GM18519 (cell line): Measurements from ENCODE around the gene TMEM14C.

Source experiments
- ATAC-seq: cut with Tn5 transposase; IDR thresholded peaks from one replicate; pipeline ENCODE4 v1.9.1; 2021; ENCODE audit warnings: mild to moderate bottlenecking, moderate library complexity; ENCODE audit not compliant: unreplicated experiment, low FRiP score

The TMEM14C gene

DNA sequence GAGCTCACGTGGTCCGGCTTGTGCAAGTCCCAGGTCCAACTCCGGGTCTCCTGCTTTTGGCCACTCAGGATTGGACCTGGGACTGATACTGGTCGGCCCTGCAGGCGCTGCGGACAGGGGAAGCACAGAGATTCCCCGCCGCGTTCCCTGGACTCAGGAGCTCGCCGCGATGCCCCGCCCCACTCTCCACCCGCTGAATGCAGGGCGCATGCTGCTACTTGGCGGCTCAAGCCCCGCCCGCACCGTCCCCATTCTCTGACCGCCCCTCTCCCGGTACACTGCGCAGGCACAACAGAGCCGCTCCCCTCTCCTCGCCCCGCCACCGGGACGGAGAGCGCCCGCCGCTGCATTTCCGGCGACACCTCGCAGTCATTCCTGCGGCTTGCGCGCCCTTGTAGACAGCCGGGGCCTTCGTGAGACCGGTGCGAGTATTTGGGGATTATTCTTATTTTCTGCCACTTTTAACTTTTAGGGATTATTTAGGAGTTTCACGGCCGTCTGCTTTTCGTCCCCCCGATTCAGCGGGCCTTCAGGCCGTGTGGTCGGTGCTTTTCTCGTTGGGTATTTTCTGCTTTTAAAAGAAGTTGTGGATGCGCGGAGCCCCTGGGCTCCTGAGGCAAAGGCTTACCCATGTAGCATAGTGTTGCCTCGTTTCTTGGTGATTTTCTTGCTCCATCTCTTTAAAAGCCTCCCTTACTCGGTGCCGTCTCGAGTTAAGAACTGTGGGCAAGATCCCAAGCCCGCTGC is at the start of gene TMEM14C:
TMEM14C (plus strand) TSS at position 251 of the 747 bp plus-strand sequence. CDS start 1,544 bp downstream, outside the sequence.
- peak; percentile 93 for ATAC-seq

- ATAC-seq, result no peak
These were observed 46.5 kb upstream of the TMEM14C start for GRCh38 chr6:10676403-10676802.

GRCh38 chr6:10678456-10678855 is 44.4 kb upstream of the TMEM14C start:
- ATAC-seq, result no peak

- ATAC-seq, result no peak
These were observed 41.1 kb upstream of the TMEM14C start for GRCh38 chr6:10681795-10682194.

GRCh38 chr6:10682355-10682988 is 40.4 kb upstream of the TMEM14C start:
- ATAC-seq, result no peak

- no peak for ATAC-seq
These were observed 38.3 kb upstream of the TMEM14C start for GRCh38 chr6:10684618-10685017.

GRCh38 chr6:10685092-10685915 is 37.6 kb upstream of the TMEM14C start:
- ATAC-seq, result no peak

- no peak for ATAC-seq
These were observed 36.0 kb upstream of the TMEM14C start for GRCh38 chr6:10686901-10687300.

DNA sequence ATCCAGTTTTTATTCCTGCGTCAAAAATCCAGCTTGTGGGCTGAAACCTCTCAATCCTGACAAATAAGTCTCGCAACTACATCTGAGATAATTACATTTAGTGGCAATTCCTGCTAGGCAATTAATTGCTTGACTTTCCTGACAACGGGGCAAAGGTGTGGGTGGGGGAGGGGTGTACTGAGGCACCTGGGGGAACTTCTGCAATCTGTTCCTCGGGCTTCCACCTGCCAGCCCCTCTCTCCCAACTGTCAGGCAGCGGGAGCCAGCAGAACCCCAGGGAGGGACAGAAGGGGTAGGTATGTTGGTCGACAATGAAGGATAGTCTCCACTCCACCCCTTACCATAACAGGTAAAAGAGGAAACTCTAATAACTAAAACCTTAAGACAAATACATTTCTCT is 35.3 kb upstream of the TMEM14C start:
- ATAC-seq, result no peak

DNA sequence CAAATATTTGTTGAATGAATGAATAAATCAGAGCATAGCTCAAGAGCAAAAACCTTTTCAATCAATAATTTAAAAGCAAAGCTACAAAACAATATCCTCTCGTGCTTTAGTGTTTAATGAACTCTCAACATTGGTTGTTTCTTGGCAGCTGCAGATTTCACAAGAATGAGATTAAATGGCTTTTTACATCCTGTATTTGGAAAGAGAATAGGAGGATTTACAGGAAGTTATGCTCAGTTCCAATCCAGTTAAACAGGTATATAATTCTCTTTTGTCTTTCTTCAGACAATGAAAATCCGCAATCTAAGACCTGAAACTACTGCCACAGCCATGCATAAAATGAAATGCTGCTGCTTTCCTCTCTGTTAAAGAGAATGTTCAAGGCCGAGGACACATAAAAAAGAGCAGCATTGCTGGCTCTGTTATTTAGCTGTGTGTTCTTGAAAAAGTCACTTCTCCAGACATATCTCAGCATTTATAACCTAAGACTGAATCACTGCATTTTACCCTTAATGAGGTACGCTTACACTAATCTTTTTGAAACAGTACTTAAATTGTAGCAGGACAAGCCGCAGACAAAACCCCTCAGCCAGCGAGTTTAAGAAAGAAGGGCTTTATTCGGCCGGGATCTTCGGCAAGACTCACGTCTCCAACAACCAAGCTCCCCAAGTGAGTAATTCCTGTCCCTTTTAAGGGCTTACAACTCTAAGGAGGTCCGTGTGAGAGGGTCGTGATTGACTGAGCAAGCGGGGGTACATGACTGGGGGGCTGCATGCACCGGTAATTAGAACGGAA is 32.0 kb upstream of the TMEM14C start:
- ATAC-seq, result no peak

- ATAC-seq, result no peak
These were observed 29.8 kb upstream of the TMEM14C start for GRCh38 chr6:10692965-10693538.

DNA sequence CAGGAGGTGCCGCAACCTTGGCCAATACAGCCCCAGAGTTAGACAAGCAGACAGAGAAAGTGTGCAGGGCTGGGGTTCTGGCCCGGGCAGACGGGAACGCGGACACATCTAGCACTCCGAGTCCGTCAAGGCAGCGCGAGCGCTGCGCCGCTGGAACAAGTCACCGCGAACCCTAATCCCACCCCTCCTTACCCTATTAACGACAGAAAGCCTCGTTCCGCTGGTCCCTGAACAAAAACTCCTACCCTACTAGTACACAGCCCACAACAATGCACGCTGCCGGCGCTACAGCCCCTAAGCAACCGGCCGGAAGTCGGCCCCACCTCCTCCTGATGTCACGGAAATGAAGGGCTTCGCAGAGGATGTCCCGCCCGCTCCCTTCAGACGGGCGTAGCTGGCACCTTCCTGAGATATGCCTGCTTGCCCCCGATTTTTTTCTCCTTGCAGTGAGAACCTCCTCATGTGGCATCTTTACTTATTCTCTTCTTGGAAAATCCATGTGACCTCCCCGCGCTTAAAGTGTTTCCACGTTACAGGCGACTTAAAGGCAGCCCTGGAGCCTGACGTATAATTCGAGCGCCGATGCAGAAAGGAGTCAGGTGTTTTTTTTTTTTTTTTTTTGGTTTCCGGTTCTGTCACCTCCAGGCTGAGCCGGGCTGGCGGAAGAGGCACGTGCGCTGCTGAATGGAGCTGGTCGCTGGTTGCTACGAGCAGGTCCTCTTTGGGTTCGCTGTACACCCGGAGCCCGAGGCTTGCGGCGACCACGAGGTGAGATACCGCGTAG is 28.4 kb upstream of the TMEM14C start, which contains the start of the genes C6orf52 and PAK1IP1:
C6orf52 (minus strand) TSS at position 315 of the 784 bp plus-strand sequence. CDS start 7,066 bp downstream, outside the sequence.
PAK1IP1 (plus strand) TSS at position 671 of the 784 bp plus-strand sequence; CDS start at position 685, 14 bp downstream.
- peak; percentile 97 for ATAC-seq

- ATAC-seq, result no peak
These were observed 27.7 kb upstream of the TMEM14C start for GRCh38 chr6:10695086-10695657.

GRCh38 chr6:10696655-10697054 is 26.2 kb upstream of the TMEM14C start:
- ATAC-seq, result no peak

DNA sequence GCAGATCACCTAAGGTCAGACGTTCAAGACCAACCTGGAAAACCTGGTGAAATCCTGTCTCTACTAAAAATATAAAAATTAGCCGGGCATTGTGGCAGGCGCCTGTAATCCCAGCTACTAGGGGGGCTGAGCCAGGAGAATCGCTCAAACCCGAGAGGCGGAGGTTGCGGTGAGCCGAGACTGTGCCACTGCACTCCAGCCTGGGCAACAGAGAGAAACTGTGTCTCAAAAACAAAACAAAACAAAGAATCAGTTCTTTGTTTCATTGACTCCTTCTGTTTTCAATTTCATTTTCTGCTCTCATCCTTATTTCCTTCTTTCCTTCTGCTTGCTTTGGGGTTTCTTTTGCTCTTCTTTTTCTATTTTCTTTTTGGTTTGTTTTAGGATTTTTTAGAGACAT is 8.9 kb upstream of the TMEM14C start:
- ATAC-seq, result no peak

- ATAC-seq, result no peak
These were observed 3.4 kb upstream of the TMEM14C start for GRCh38 chr6:10719296-10719963.

DNA sequence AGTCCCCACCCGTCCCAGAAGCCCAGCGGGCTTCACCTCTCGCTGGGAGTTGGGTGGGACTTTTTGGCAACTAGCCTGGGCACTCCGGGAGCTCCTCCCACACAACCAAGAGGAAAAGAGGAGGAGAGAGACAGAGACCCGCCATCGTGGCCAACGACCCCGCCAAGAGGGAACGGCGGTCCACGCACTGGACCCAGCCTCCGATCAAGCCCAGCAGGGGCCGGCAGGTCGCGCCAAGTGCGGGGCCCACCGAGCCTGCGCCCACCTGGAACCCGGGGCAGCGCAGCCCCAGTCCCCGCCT is 3.0 kb upstream of the TMEM14C start:
- no peak for ATAC-seq

GRCh38 chr6:10720265-10720959 is 2.5 kb upstream of the TMEM14C start:
- no peak for ATAC-seq
